OCI-LY1 (cell line): ENCODE results near the gene SLC9A2.

Experiments used
- H2AFZ ChIP-seq: fragments of 200-600 bp; sonication (generic), shearing (Covaris generic); 2 replicates; pipeline ENCODE4 v1.6.0; 2014; ENCODE audit warnings: antibody characterized with exemption, mild to moderate bottlenecking, low read length
- H3F3A ChIP-seq: fragments of 200-600 bp; sonication (generic), shearing (Covaris generic); 2 replicates; pipeline ENCODE4 v1.6.0; 2014; ENCODE audit warnings: mild to moderate bottlenecking, antibody characterized with exemption, low read length, moderate library complexity; ENCODE audit not compliant: insufficient read depth
- H3K27ac ChIP-seq: fragments of 200-600 bp; sonication (generic); 2 replicates; pipeline ENCODE4 v1.5.1; 2014; ENCODE audit warnings: low read length, mixed run types, mild to moderate bottlenecking, low read depth; ENCODE audit not compliant: poor library complexity, severe bottlenecking
- H3K27me3 ChIP-seq: fragments of 200-600 bp; sonication (generic); 2 replicates; pipeline ENCODE4 v1.6.0; 2014; ENCODE audit warnings: antibody characterized with exemption, mild to moderate bottlenecking, low read length, moderate library complexity; ENCODE audit not compliant: insufficient read depth
- H3K36me3 ChIP-seq: fragments of 200-600 bp; sonication (generic); 2 replicates; pipeline ENCODE4 v1.6.1; 2014; ENCODE audit warnings: mild to moderate bottlenecking, antibody characterized with exemption, low read length, moderate library complexity, mixed read lengths; ENCODE audit not compliant: insufficient read depth
- H3K4me1 ChIP-seq: fragments of 200-600 bp; sonication (generic); 2 replicates; pipeline ENCODE4 v1.5.1; 2014; ENCODE audit warnings: mild to moderate bottlenecking, low read length, moderate library complexity; ENCODE audit not compliant: insufficient read depth, severe bottlenecking
- H3K4me2 ChIP-seq: fragments of 200-600 bp; sonication (generic), shearing (Covaris generic); 2 replicates; pipeline ENCODE4 v1.6.1; 2014; ENCODE audit warnings: low read length
- H3K4me3 ChIP-seq: fragments of 200-600 bp; sonication (generic); 2 replicates; pipeline ENCODE4 v1.5.1; 2014; ENCODE audit warnings: low read length, low read depth, mild to moderate bottlenecking, mixed read lengths; ENCODE audit not compliant: poor library complexity, severe bottlenecking
- H3K79me2 ChIP-seq: fragments of 200-600 bp; shearing (Covaris generic); 2 replicates; pipeline ENCODE4 v1.6.1; 2016; ENCODE audit warnings: mixed run types, low read length, mixed read lengths; ENCODE audit not compliant: insufficient read depth
- H3K9ac ChIP-seq: fragments of 200-600 bp; sonication (generic), shearing (Covaris generic); 2 replicates; pipeline ENCODE4 v1.6.1; 2014; ENCODE audit warnings: mild to moderate bottlenecking, low read length, mixed read lengths
- H3K9me2 ChIP-seq: fragments of 200-600 bp; sonication (generic), shearing (Covaris generic); 2 replicates; pipeline ENCODE4 v1.6.1; 2014; ENCODE audit warnings: low read depth, mild to moderate bottlenecking, low read length, mixed read lengths
- H3K9me3 ChIP-seq: fragments of 200-600 bp; shearing (Covaris generic); 2 replicates; pipeline ENCODE4 v1.6.1; 2014; ENCODE audit warnings: low read length, mixed read lengths
- H4K20me1 ChIP-seq: fragments of 200-600 bp; sonication (generic), shearing (Covaris generic); 2 replicates; pipeline ENCODE4 v1.6.0; 2016; ENCODE audit warnings: mild to moderate bottlenecking, low read length; ENCODE audit not compliant: insufficient read depth
- EZH2 ChIP-seq: fragments of 200-600 bp; sonication (generic), shearing (Covaris generic); IDR thresholded peaks from 2 replicates; pipeline ENCODE4 v1.8.0; 2017; ENCODE audit warnings: borderline replicate concordance, mixed run types, mild to moderate bottlenecking, antibody characterized with exemption, low read length, moderate library complexity, mixed read lengths
- TF ChIP-seq, protein P1 (sequence below): fragments of 200-600 bp; sonication (generic), shearing (Covaris generic); IDR thresholded peaks from 2 replicates; pipeline ENCODE4 v1.5.1; 2017; ENCODE audit warnings: mild to moderate bottlenecking, antibody characterized with exemption, low read length, moderate library complexity, mixed read lengths

SLC9A2 gene, protein sequence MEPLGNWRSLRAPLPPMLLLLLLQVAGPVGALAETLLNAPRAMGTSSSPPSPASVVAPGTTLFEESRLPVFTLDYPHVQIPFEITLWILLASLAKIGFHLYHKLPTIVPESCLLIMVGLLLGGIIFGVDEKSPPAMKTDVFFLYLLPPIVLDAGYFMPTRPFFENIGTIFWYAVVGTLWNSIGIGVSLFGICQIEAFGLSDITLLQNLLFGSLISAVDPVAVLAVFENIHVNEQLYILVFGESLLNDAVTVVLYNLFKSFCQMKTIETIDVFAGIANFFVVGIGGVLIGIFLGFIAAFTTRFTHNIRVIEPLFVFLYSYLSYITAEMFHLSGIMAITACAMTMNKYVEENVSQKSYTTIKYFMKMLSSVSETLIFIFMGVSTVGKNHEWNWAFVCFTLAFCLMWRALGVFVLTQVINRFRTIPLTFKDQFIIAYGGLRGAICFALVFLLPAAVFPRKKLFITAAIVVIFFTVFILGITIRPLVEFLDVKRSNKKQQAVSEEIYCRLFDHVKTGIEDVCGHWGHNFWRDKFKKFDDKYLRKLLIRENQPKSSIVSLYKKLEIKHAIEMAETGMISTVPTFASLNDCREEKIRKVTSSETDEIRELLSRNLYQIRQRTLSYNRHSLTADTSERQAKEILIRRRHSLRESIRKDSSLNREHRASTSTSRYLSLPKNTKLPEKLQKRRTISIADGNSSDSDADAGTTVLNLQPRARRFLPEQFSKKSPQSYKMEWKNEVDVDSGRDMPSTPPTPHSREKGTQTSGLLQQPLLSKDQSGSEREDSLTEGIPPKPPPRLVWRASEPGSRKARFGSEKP

GRCh38 chr2:102619414-102620319, at the start of gene SLC9A2:
SLC9A2 (plus strand) TSS chr2:102619553; CDS start chr2:102619849, 296 bp downstream.
- Histone ChIP-seq H3K9me3 (no peaks in the 10 kb centered on the region), H4K20me1 (no peaks in the 10 kb centered on the region), H3K4me3 (no peak within 1 kb of the TSS), H3K4me2 (no peak within 1 kb of the TSS), H3K27me3 (no peaks in the 10 kb centered on the region; the same call in 1 of the 2 replicates), H3K36me3 (no peaks in the 10 kb centered on the region), H3F3A (no peaks in the 10 kb centered on the region), H3K9me2 (no peaks in the 10 kb centered on the region), H3K4me1 (no peaks in the 10 kb centered on the region), H3K9ac (no peak within 1 kb of the TSS), H3K79me2 (no peaks in the 10 kb centered on the region), H3K27ac (no peak within 1 kb of the TSS), H2AFZ (no peak within 1 kb of the TSS)
- TF ChIP-seq, protein P1, sequence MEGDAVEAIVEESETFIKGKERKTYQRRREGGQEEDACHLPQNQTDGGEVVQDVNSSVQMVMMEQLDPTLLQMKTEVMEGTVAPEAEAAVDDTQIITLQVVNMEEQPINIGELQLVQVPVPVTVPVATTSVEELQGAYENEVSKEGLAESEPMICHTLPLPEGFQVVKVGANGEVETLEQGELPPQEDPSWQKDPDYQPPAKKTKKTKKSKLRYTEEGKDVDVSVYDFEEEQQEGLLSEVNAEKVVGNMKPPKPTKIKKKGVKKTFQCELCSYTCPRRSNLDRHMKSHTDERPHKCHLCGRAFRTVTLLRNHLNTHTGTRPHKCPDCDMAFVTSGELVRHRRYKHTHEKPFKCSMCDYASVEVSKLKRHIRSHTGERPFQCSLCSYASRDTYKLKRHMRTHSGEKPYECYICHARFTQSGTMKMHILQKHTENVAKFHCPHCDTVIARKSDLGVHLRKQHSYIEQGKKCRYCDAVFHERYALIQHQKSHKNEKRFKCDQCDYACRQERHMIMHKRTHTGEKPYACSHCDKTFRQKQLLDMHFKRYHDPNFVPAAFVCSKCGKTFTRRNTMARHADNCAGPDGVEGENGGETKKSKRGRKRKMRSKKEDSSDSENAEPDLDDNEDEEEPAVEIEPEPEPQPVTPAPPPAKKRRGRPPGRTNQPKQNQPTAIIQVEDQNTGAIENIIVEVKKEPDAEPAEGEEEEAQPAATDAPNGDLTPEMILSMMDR = no peak
- TF ChIP-seq EZH2 = no peak

- no peak overlapping the region for H2AFZ ChIP-seq
- H4K20me1 ChIP-seq = no peaks in the 10 kb centered on the region
- H3K4me2 ChIP-seq = no peak overlapping the region
- H3K9me3 ChIP-seq = no peaks in the 10 kb centered on the region
- no peaks in the 10 kb centered on the region for H3K4me1 ChIP-seq
- no peak overlapping the region for H3K27ac ChIP-seq
- no peak overlapping the region for H3K9ac ChIP-seq
- no peak for TF ChIP-seq EZH2
- TF ChIP-seq, protein P1 = no peak
- no peaks in the 10 kb centered on the region for H3F3A ChIP-seq
- H3K36me3 ChIP-seq = no peaks in the 10 kb centered on the region
- no peaks in the 10 kb centered on the region for H3K9me2 ChIP-seq
- H3K27me3 ChIP-seq = no peaks in the 10 kb centered on the region
- H3K79me2 ChIP-seq = no peaks in the 10 kb centered on the region
- H3K4me3 ChIP-seq = no peak overlapping the region
Observed at GRCh38 chr2:102575888-102576287, 43.5 kb upstream of the SLC9A2 start.

GRCh38 chr2:102578376-102578775, 41.0 kb upstream of the SLC9A2 start:
- Histone ChIP-seq H3K36me3 (no peaks in the 10 kb centered on the region), H3K4me2 (no peak overlapping the region), H3K4me1 (no peaks in the 10 kb centered on the region), H3K79me2 (no peaks in the 10 kb centered on the region), H3F3A (no peaks in the 10 kb centered on the region), H3K27me3 (no peaks in the 10 kb centered on the region), H3K9me2 (no peaks in the 10 kb centered on the region), H3K9me3 (no peaks in the 10 kb centered on the region), H3K4me3 (no peak overlapping the region), H3K9ac (no peak overlapping the region), H3K27ac (no peak overlapping the region), H2AFZ (no peak overlapping the region), H4K20me1 (no peaks in the 10 kb centered on the region)
- TF ChIP-seq, protein P1 = no peak
- no peak for TF ChIP-seq EZH2
